Stimulated activated CD8-positive, alpha-beta memory T cell treated with anti-CD3 and anti-CD28 coated beads, Interleukin-15, amount 100 ng/mL, for 48 hours (primary cell): Measurements from ENCODE around the gene ZNF414.
A peak's percentile ranks its signal among the peaks of the same experiment; 100 is the strongest.
"Not testable (repeated sequence)": the region's sequence is repeated elsewhere in the genome, so short reads cannot be mapped to it uniquely, and the experiment has no call there.

ENCODE experiments used
- DNase-seq, 2 donors: peaks; one replicate each; pipeline ENCODE4 v3.0.0-alpha.2; 2020; ENCODE audit warnings: low read depth in 2 of 2

Gene ZNF414

DNA sequence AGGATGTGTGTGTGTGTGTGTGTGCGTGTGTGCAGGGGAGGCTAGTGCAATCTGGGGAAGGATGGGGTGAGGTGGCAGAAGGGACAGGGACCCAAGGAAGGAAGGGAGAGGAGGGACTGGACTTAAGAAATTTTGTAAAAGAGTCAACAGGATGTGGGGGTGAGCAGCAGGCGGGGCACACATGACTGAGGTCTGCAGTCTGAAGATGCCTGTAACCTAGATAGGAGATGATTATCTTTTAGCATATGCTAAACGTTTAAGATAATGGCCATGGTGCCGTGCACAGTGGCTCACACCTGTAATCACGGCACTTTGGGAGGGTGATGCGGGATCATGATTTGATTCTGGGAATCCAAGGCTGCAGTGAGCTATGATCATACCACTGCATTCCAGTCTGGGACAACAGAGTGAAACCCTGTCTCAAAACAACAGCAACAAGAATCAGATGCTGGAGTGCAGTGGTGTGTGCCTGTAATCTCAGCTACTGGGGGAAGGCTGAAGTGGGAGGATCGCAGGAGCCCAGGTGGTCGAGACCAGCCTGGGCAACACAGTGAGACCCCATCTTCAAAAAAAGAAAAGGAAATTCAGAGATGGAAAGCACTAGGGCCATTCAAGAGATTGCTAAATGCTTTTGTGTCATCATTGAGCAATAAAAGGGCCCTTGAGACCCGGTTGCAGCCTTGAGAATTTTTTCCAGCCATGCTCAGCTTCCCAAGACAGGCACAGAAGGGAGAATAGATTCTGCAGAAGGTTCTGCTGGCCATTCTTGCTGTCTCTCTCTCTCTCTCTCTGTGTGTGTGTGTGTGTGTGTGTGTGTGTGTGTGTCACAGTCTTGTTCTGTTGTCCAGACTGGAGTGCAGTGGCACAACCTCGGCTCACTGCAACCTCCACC, 3.8 kb upstream of the ZNF414 start:
- peak in 1 of 2 donors; percentile 12 for DNase-seq

DNA sequence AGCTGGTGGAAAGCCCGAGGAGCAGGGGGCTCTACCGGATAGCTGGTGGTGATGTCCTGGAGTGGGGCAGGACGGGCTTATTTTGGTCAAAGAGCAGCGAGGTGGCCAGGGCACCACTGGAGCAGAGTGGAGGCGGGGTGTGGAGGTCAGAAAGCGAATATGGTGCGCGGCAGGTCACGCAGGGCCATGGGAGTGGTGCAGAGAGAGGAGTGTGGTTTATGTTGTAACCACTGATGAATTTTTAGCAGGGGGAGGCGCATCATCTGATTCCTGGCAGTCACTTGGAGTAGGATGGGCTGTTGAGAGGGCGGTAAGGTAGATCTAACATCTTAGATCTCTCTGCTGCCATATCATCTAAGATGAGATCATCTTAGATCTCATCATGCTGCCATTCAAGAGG, 1.4 kb upstream of the ZNF414 start:
- peak; percentile 32 to 51 for DNase-seq

DNA sequence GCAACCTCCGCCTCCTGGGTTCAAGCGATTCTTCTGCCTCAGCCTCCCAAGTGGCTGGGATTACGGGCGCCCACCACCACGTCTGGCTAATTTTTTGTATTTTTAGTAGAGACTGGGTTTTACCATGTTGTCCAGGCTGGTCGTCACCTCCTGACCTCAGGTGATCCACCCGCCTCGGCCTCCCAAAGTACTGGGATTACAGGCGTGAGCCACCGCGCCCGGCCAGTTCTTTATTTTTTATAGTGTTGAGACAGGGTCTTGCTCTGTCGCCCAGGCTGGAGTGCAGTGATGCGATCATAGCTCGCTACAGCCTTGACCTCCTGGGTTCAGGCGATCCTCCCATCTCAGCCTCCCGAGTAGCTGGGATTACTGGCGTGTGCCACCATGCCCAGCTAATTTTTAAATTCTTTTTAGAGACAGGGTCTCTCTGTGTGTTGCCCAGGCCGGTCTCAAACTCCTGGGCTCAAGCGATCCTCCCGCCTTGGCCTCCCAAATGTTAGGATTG, 590 bp upstream of the ZNF414 start:
- DNase-seq = not testable (repeated sequence)

DNA sequence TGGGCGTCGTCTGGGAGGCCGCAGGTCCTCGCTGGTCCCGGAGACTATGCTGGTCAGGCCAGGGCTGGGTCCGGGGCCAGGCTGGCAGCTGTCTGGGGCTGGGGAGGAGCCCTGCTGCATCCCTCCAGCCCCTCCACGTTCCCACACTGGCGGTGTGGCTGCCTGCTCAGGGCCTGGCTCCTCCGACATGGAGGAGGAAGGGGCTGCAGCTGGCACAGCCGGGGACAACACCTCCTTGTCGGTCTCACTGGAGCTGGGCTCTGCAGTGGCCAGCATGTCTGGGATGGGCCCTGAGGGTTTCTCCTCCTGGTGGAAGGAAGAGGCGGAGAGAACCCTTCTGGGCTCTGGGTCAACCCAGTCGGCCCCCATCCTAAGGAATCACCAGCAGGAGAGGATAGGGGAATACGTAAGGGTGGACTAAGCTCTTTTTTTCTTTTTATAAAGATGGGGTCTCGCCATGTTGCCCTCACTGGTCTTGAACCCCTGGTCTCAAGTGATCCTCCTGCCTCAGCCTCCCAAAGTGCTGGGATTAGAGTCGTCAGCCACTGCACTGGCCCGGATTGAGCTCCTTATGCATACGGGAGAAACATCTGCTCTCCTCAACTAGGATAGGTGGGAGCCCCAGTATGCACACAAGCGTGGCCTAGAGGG, 806 bp downstream of the ZNF414 start:
- DNase-seq = no peak

DNA sequence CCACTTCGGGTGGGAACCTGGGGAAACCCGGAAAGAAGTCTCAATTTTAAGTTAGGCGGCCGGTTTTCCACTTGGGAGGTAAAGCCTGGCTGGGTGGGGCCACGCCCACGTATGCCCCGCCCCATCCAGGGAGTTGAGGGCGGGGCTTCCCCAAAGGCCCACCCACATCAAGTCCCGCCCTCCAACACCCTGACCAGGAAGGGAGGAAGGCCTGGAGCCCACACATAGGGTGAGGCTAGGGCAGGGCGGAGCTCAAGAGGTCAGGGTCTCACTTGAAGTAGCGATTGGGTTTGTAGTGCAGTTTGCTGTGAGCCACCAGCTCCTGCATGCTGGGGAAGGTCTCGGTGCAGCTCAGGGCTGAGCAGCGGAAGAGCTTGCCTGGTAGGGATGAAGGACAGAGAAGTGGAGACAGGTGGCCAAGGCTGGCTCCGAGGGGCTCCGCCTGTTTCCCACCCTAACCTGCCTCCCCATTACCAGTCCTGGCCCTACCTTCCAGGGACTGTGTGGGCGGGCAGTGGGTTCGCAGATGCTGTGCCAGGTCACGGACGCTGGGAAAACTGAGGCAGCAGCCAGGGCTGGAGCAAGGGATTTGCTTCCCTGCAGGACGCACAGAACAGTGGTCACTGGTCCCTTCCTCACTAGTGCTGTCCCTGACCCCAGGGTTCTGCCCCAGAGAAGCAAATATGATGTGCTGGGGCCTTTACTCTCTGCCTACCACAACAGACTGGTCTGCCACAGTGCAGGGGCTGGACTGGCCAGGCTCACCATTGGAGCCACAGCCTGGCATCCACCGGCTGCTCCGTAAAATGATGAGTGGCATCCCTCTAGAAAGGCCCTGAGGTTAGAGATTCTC, 1.6 kb downstream of the ZNF414 start:
- DNase-seq = no peak

DNA sequence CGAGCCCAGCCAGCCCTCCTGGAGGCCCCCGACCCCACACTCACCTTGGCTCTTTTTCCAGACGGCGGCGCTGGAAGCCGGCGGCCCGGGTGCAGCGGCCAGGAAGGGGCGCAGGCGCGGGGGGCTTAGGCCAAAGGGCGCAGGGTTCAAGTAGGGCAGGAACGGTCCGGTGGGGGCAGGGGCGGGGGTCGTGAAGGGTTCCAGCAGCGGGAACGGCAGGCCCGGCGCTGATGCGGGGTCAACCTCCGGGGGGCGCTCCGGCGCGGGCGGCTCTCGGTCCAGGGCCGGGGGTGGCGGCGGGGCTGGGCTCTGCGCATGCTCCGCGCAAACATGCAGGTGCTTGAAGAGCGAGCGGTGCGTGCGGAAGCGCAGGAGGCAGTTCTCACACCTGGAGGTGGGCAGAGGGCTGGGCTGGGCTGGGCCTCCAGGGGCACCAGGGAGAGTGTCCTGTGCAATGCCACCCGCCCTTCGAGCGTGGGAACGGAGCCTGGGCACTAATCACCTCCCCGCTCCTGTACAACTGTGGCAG, 2.3 kb downstream of the ZNF414 start:
- no peak for DNase-seq

DNA sequence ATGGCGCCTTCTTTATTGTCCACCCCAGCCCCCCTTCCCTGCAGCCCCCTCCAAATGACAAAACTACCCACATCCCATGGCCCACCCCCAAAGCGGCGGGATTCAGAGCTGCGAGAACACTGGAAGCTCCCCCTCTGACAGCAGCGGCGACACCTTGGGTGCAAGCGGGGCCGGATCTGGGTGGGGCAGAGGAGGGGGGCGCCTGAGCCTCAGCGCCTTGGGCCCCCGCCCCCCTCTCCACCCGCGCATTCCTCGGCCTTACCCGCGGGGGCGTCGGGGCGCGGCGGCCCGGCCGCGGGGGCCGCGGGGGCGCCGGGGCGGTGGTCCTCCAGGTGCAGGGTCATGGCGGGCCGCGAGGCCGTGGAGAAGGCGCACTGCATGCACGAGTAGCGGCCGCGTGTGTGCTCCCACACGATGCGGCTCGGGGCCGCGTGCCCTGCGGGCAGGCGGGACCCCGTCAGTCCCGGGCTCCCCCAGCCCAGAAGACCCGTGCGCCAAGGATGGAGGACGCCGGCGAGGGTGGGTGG, 3.3 kb downstream of the ZNF414 start:
- DNase-seq = no peak

DNA sequence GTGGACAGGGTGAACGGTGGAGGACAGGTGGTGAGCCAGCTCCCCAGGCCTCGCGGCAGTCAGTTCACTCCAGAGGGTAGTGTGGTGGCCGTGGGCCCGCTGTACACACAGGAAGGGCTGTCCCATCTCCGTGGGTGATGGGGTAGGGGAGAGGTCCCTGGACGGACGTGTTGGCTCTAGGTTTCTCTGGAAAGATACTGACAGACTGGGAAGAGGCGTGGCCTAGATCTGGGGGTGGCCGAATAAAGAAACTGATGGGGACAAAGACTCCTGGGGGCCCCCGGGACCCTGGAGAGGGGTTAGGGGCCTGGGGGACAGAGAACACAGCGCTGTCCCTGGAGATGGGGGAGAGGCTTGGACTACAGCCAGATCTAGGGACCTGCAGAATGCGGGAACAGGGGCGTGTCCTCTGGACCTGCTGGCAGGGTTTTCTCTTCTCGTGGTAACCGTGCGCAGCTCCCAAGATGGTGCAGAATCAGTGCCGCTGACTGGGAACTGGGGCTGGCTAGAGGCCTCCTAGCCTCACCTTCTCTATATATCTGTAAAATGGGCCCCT, 7.5 kb downstream of the ZNF414 start:
- no peak for DNase-seq

DNA sequence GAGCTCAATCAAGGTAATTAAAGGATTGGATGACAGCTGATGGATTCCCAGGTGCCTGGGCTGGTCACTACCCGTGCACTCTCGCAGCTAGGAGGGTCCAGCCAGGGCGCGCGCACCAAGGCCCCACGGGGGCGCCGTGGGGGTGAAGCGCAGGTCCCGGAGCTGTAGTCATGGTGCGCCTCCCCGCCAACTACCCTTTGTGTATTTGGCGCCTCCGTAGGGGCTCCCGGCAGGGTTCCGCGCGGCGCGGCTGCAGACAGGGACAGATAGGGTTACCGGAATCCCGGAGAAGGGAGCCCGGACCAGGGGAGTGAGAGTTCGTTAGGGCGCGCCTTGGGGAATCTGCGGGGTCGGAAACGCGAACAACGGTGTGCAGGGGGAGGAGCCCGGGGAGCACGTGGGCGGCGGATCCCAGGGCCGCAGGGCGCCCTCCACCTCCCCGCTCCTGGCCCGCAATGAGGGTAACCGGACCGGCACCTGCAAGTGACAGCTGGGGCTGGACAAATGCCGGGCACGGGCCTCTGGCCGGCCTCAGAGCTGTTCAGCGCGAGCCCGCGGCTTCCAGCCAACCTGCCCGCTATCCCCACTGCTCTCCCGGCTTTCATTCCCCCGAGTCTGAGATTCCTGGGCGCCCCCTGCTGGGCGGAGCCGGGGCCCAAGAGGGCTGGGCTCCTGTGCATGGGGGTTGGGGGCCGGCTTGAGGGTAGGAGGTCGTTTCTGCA, 8.1 kb downstream of the ZNF414 start:
- DNase-seq = peak; percentile 37 to 48

DNA sequence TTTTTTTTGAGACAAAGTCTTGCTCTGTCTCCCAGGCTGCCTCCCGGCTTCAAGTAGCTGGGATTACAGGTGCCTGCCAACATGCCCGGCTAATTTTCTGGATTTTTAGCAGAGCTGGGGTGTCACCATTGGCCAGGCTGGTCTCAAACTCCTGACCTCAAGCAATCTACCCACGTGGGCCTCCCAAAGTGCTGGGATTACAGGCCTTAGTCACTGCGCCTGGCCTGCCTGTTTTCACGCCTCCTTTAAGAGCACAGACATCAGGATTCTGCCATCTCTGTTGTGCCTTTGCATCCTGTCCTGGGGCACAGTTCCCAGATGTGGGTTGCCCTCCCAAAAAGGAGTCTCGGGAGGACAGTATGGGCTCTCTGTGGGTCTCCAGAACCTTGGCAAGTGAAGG, 9.0 kb downstream of the ZNF414 start:
- DNase-seq = no peak

DNA sequence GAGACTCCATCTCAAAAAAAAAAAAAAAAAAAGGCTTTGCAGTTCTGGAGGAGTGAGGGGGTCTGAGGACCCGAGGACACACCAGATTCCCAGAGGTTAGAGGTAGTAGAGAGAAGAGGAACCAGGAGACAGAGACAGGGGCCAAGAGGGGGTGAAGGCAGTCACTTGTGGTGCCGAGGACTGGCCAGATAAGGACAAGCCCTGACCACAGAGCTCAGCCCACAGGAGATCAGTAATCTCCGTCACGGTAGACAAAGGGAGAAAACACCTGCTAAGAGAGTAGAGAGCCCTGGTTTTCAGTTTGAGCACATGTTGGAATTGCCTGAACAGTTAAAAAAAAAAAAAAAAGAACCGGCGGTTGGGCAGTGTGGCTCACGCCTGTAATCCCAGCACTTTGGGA, 9.8 kb downstream of the ZNF414 start:
- DNase-seq = no peak

DNA sequence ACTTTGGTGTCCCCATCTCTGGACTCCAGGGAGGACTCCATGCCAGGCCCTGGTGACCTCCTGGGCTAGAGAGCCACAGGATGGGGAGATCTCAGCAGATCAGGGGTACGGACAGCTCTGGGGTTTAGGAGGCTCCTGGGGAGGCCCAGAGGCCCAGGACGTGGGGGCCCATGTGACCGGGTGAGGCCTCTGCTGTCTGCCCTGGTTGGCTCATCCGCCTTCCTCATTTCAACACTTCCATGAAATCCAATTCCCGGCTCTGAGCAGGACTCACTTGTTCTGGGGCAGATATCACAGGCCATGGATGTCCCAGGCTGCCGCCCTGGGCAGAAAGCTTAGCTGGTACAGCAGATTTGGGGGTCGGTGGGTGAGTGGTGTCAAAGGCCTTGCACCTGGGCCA, 10.5 kb downstream of the ZNF414 start:
- no peak for DNase-seq

DNA sequence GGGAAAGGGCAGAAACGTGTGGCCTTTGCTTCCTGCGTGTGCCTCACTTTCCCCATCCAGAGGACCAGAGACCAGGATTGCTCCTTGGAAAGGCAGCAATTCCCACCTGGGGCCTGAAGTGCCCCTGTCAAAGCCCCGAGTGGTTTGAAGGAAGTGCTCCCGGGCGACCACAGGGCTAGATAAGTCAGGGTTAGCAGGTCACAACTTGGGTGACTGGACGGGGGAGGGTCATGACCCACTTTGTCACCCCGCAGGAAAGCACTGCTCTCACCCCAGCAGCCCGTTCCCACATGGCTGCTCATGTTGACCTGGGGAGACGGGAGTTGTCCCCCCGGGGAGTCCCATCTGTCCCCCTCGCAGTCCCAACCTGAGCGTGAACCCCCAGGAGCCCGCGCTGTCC, 12.0 kb downstream of the ZNF414 start:
- no peak for DNase-seq

DNA sequence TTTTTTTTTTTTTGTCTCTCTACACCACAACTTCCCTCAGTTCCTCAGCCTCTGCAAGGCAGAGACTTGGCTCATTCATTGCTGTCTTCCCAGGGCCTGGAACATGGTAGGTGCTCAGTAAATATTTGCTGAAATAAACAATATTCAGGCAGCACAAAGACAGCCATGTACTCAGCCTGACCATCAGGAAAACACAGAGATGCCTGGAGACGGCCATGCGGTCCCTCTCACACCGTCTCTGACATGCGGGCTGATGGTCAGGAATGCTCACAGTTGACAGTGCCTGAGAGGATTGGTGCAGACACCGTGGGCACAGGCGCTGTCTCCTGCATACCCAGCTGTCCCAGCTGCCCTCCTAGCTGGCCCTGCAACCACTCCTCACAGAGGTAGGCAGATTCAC, 12.5 kb downstream of the ZNF414 start:
- DNase-seq = no peak

DNA sequence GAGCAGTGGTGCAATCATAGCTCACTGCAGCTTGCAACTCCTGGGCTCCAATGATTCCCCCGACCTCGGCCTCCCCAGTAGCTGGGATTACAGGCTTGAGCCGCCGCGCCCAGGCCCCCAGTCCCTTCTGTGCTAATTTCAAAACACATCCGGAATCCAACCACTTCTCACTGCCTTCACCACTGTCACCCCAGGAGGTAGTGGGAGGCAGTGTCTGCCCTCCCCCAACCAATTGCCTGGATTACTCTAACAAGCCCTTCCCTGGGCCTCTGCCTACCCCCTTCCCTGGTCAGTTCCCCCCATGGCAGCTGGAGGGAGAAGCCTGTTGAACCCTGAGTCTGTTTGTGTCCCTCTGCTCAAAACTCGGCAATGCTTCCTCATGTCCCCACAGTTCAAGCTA, 13.8 kb downstream of the ZNF414 start:
- DNase-seq = no peak

DNA sequence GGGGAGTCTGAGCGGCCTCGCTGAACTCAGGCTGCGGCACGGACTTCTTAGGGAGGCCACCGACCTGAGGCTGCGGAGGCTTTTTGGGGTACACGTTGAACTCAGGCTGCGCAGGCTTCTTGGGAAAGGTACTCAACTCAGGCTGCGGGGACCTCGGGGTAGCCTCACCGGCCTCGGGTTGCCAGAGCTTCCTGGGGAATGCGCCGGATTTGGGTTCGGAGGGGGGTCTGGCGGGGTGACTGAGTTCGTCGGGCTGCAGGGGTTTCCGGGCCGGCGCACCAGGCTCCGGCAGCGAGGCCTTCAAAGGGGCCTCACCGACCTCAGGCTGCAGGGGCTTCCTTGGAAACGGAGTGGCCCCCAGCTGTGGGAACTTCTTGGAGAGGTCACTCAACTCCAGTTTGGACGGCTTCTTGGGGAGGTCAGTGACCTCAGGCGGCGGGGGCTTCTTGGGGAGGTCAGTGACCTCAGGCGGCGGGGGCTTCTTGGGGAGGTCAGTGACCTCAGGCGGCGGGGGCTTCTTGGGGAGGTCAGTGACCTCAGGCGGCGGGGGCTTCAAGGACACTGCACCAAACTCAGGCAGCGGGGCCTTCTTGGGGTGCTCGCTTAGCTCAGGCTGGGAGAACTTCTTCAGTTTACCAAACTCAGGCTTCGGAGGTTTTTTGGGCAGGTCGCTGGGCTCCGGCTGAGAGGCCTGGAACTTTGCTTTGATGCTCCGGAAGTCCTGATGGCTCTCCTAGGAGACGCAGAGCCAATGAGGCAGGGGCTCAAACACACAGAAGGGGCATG, 14.7 kb downstream of the ZNF414 start:
- DNase-seq = no peak

DNA sequence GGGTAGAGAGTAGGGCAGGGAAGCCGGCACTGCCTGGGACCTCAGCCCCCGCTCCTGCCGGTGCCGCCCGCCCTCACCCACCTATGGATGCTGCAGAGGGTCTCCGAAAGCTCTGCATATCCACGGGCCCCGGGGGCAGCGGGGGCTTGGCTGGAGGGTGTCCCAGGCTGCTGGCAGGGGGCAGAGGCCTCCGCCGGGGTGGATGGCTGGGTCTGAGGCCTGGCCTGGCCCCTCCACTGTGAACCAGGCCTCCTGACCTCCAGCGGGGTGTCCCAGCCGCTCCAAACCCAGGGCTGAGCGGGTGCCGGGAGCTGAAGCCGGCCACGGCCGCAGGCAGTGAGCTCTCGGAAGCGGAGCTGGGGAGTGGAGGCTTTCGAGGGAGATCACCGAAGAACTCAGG, 15.7 kb downstream of the ZNF414 start:
- no peak for DNase-seq

DNA sequence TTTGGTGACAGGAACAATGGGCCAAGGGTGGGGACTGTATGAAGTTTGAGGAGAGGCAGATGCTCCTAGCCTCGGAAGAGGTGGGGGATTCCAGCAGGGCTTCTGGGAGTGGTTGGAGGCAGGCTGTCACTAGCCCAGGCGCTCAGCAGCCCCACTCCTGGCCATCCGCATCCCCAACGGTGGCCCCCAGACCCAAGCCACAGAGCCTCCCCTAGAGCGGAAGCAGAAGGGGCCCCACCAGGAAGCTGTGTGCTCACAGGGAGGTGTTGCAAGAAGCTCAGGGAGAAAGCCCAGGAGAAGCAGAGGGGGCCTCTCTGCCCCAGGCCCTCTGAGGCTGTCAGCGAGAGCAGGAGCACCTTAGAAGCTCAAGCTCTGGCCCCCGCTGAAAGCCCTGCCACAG, 19.8 kb downstream of the ZNF414 start:
- no peak for DNase-seq

DNA sequence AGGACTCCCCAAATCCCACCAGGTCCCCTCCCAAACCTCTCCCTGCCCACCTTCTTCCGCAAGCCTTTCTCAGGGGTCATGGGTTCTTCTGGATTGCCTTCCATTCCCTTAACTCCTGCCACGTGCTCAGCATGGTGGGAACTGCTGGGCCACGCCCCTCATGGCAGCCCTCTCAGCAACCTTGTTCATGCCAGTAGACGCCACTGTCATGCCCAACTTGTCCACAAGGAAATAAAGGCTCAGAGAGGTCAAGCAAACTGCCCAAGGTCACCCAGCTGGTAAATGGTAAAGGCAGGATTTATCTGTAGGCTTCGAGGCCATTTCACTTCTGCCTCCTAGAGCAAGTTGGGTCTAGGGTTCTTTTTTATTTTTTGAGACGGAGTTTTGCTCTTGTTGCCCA, 22.4 kb downstream of the ZNF414 start:
- DNase-seq = no peak

DNA sequence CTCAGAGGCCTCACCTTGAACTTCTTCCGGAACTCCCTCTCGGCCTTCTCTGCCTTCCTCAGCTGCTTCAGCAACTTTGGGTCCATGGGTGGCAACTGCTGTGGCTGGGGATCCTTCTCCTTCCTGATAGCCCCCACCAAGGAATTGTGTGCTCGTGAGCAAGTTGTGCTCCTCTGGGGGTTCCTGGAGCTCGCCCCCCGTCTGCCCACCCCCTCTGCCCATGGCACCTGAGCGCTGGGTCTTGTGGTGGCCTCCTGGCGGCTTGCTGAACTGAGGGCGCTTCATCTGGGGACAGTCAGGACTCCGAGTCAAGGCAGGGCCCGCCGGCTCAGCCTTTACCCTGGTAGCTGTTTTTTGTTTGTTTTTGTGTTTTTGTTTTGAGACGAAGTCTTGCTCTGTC, 23.1 kb downstream of the ZNF414 start:
- no peak for DNase-seq
